HG03575 (cell line): ENCODE results near the gene MFAP4.

Experiments used
- ATAC-seq: cut with Tn5 transposase; IDR thresholded peaks from one replicate; pipeline ENCODE4 v1.9.1; 2021; ENCODE audit not compliant: unreplicated experiment, insufficient number of reproducible peaks, low FRiP score; ENCODE audit errors: extremely low read depth

MFAP4 gene

GRCh38 chr17:19386974-19387920 lies at the start of gene MFAP4:
Gene MFAP4 (minus strand): TSS chr17:19387190. CDS start chr17:19387155, 35 bp downstream.
- no peak for ATAC-seq

GRCh38 chr17:19433727-19434340 lies 46.8 kb upstream of the MFAP4 start:
- ATAC-seq, result no peak

- no peak for ATAC-seq
Observed at GRCh38 chr17:19433255-19433654, 46.3 kb upstream of the MFAP4 start.

- ATAC-seq, result no peak
Observed at GRCh38 chr17:19431691-19432090, 44.7 kb upstream of the MFAP4 start.

GRCh38 chr17:19426631-19427030 lies 39.6 kb upstream of the MFAP4 start:
- ATAC-seq, result no peak

- ATAC-seq, result no peak
Observed at GRCh38 chr17:19424934-19425868, 38.2 kb upstream of the MFAP4 start.

- no peak for ATAC-seq
Observed at GRCh38 chr17:19421926-19422325, 34.9 kb upstream of the MFAP4 start.

- no peak for ATAC-seq
Observed at GRCh38 chr17:19421219-19421618, 34.2 kb upstream of the MFAP4 start.

GRCh38 chr17:19418251-19418992 lies 31.4 kb upstream of the MFAP4 start:
- no peak for ATAC-seq

- ATAC-seq, result no peak
Observed at GRCh38 chr17:19417611-19418010, 30.6 kb upstream of the MFAP4 start.

- no peak for ATAC-seq
Observed at GRCh38 chr17:19415806-19416775, 29.1 kb upstream of the MFAP4 start.

GRCh38 chr17:19415311-19415710 lies 28.3 kb upstream of the MFAP4 start:
- ATAC-seq, result no peak

- no peak for ATAC-seq
Observed at GRCh38 chr17:19414396-19415280, 27.6 kb upstream of the MFAP4 start.

- no peak for ATAC-seq
Observed at GRCh38 chr17:19413761-19414160, 26.8 kb upstream of the MFAP4 start.

GRCh38 chr17:19412984-19413383 lies 26.0 kb upstream of the MFAP4 start:
- no peak for ATAC-seq

- no peak for ATAC-seq
Observed at GRCh38 chr17:19412510-19412909, 25.5 kb upstream of the MFAP4 start.

GRCh38 chr17:19411631-19412030 lies 24.6 kb upstream of the MFAP4 start:
- ATAC-seq, result no peak
